GM21390 (cell line): ENCODE data around the gene TPP2.

Source experiments
- ATAC-seq: cut with Tn5 transposase; IDR thresholded peaks from one replicate; pipeline ENCODE4 v1.9.1; 2021; ENCODE audit not compliant: unreplicated experiment

The TPP2 gene

GRCh38 chr13:102593466-102593865 lies 3.3 kb upstream of the TPP2 start:
- ATAC-seq, result no peak

DNA sequence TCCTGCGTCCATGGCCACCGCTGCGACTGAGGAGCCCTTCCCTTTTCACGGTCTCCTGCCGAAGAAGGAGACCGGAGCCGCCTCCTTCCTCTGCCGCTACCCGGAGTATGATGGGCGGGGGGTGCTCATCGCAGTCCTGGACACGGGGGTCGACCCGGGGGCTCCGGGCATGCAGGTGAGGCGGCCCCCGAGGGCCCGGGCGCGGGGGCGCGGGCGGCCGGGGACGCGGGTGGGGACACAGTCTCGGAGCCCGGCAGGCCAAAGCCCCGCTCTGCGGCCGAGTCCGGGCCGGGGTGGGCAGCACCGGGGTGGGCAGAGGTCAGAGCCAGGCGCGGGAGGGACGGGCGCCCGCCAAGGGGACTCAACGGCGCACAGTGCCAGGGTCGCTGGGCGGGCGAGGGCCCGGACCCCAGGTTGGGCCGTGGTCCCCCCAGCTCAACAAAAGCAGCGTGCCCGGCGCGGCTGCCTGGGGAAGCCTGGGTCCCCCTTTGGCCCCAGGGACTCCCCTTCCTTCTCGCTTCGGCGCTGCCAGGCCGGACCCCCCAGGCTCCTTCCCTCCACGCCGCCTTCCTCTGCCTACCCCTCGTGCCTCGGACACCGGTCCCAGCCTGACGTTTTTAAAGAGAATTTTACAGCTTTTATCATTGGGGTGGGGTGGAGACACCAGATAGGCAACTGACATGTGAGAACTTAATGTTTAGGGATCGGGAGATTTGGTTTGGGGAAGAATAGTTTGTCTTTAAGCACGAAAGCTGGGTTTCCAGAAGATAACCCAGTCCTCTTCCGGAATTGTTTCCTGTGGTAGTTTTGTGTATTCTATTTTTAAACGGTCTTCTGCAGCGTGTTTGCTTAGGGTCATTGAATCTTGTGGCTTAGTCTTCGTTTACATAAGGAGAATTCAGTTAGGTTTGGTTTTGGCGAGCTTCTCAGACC lies 509 bp downstream of the TPP2 start:
- peak; percentile 35 for ATAC-seq

DNA sequence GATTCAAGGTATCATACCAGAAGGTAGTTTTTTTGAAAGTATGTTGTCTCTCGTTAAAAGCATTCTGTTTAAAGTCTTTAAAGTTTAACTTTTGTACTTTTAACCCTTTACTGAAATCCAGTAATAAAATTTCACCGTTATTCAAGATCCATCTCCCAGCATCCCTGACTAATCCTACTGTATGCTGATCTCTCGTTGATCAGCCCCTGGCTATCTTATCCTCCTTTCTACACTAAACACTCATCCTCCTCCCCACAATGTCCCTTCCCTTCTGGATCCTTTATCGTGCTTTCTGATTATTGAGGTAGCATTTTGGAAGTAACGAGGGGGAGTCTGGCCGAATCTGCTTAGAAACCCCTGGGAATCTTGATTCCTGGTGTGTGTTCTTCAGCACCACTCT lies 1.3 kb downstream of the TPP2 start:
- no peak for ATAC-seq

GRCh38 chr13:102599426-102600012 lies 2.7 kb downstream of the TPP2 start:
- no peak for ATAC-seq

GRCh38 chr13:102606537-102607309 lies 9.9 kb downstream of the TPP2 start:
- no peak for ATAC-seq

GRCh38 chr13:102608974-102609373 lies 12.2 kb downstream of the TPP2 start:
- no peak for ATAC-seq

GRCh38 chr13:102609696-102610095 lies 12.9 kb downstream of the TPP2 start:
- no peak for ATAC-seq

- no peak for ATAC-seq
Observed at GRCh38 chr13:102610296-102610895, 13.6 kb downstream of the TPP2 start.

DNA sequence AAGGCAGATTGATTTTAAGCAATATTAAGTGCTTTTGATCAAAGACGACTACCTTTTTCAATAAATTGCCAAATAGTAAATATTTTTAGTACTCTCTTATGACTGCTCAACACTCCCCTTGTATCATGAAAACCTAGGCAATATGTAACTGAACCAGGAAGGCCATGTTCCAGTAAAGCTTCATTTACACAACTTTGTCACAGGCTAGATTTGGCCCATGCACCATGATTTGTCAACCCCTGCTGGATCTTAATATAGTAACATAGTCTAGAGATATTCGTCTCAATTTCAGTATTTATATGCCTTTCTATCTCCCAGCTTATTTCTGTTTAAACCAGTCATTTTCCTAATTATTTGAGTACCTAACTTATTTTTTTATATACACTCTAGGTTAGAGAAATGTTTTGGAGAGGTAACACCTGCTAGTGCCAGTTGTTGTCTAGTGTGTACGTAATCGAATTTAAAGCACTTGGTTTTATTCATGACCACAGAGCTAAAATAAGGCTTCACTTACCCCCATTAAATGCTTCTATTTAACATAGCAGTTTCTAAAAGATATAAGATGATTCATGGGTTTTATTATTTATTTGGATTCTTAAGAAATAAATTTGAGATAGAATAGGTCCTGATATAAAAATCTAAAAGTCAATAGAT lies 21.0 kb downstream of the TPP2 start:
- no peak for ATAC-seq

DNA sequence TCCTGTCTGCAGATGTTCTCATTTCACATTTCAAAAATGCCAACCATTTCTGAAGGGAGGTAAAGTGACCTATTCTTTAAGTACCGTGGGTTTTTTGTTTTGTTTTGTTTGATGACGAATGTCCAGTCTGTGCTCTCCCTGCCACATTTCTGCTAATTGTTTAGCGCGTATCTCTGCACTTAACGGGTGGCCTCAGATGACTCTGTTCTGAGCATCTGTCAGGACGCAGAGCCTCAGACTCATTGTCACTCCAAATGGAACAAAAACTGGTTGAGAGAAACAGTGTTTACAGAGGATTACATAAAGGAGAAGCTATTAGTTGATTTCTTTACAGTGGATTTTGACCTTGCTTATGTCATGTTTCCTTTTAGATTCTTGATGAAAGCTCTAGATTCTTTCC lies 23.7 kb downstream of the TPP2 start:
- no peak for ATAC-seq

- no peak for ATAC-seq
Observed at GRCh38 chr13:102626928-102627327, 30.1 kb downstream of the TPP2 start.

- no peak for ATAC-seq
Observed at GRCh38 chr13:102628559-102628958, 31.8 kb downstream of the TPP2 start.

DNA sequence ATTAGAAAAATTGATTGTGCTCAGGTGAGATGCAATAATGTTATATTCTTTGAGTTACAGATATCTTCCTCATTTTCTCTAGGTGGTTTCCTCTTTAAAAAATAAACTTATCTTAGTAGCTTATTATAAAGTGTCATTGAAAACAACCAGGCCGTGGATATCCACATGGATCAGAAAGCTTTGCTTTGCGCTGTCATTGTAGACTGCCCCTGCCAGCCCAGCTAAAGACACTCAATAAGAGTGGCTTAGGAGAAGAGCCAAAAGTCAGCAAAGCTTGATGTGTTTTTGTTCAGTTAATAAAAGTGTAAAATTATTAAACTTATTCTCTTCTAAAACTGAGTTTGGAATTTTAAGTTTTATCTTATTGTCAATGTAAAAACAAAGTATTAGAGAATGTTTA lies 34.4 kb downstream of the TPP2 start:
- no peak for ATAC-seq

GRCh38 chr13:102638741-102639140 lies 42.0 kb downstream of the TPP2 start:
- no peak for ATAC-seq

GRCh38 chr13:102642029-102642428 lies 45.2 kb downstream of the TPP2 start:
- no peak for ATAC-seq

DNA sequence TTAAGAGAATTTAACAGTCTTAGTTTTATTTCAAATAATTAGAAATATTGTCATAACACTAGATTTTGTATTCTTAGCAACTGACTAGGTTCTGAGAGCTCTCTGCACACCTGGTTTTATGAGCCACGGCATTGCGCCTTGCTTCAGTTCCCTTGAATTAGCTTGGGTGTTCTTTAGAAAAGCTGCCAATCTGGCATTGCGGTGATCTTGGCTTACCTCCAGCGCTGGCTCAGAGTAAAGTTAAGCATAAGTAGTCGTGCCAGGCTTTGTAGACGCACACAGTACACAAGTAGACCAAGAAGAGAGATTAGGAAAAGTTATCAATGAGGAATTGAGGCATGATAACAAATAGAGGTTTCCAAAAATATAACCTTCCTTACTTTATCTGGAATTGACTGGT lies 45.7 kb downstream of the TPP2 start:
- ATAC-seq, result no peak

GRCh38 chr13:102643656-102644055 lies 46.9 kb downstream of the TPP2 start:
- ATAC-seq, result no peak

- ATAC-seq, result no peak
Observed at GRCh38 chr13:102645701-102646100, 48.9 kb downstream of the TPP2 start.

- no peak for ATAC-seq
Observed at GRCh38 chr13:102648046-102648445, 51.3 kb downstream of the TPP2 start.

DNA sequence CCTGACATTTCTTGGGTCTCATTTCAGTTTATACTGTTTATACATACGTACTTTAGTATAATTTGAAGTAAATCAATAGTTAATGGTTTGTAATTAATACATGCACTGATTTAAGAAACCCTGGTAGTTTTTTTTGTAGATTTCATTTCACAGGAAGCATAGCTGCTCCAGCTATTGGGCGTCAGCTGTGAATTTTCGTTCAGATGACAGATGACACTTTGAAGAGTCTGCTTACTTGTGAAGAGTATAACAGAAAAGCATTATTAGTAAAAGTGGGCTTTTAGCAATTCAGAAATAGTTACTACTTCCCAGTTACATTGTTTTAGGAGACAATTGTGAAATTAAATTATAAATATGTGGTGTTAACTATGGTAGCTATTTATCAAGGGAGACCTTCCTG lies 53.7 kb downstream of the TPP2 start:
- ATAC-seq, result no peak

- ATAC-seq, result no peak
Observed at GRCh38 chr13:102651392-102651791, 54.6 kb downstream of the TPP2 start.
